Kidney epithelial cell (primary cell): ENCODE data around the gene CFD. TPM values are rescaled to one million over a fixed set of nuclear protein-coding genes. Genes with fewer than 3 reads are reported as not detected.
"Not testable (repeated sequence)": the region's sequence is repeated elsewhere in the genome, so short reads cannot be mapped to it uniquely, and the experiment has no call there.

Source experiments
- DNase-seq: peaks from one replicate; pipeline ENCODE4 v3.0.0-alpha.2; 2010; ENCODE audit warnings: low read depth
- H3K27me3 ChIP-seq: 2 replicates; pipeline ENCODE4 v1.6.0; 2011; ENCODE audit warnings: low read length; ENCODE audit not compliant: control insufficient read depth, insufficient read depth
- H3K36me3 ChIP-seq: 2 replicates; pipeline ENCODE4 v1.5.1; 2011; ENCODE audit warnings: low read length; ENCODE audit not compliant: control insufficient read depth, insufficient read depth
- H3K4me3 ChIP-seq: 2 replicates; pipeline ENCODE4 v1.5.1; 2011; ENCODE audit warnings: low read depth, mild to moderate bottlenecking, control low read depth, low read length
- CTCF ChIP-seq: IDR thresholded peaks from 2 replicates; pipeline ENCODE4 v1.5.1; 2011; ENCODE audit warnings: mild to moderate bottlenecking, moderate library complexity, low read length, control low read depth, inconsistent platforms; ENCODE audit not compliant: insufficient read depth, poor library complexity, severe bottlenecking
- total RNA-seq: library from RNA; depleted of rRNA; stranded (reverse); fragments of >200 nt; gene quantifications from 2 replicates; pipeline ENCODE4 v1.2.3, GENCODE V29; 2015

Gene CFD
- total RNA-seq, 1 donor from 2014 or later = 1.3 TPM

- H3K27me3 ChIP-seq = peaks cover 42% of the 10 kb centered on the region
- no peak for DNase-seq
- H3K36me3 ChIP-seq = no peaks in the 10 kb centered on the region
- no peak within 1 kb of the TSS for H3K4me3 ChIP-seq
- TF ChIP-seq CTCF = no peak
Measured at GRCh38 chr19:852136-853013, 7.1 kb upstream of the CFD start, which contains the start of gene ELANE. Gene ELANE, plus strand, starts transcription at chr19:852303. Its CDS starts 26 bp downstream, at chr19:852329.

GRCh38 chr19:853014-853585, 6.4 kb upstream of the CFD start:
- Histone ChIP-seq H3K36me3 (no peaks in the 10 kb centered on the region), H3K4me3 (no peak overlapping the region), H3K27me3 (peaks cover 35% of the 10 kb centered on the region)
- no peak for DNase-seq
- no peak for TF ChIP-seq CTCF

GRCh38 chr19:853614-854220, 5.7 kb upstream of the CFD start:
- DNase-seq, H3K4me3 ChIP-seq, H3K36me3 ChIP-seq: not testable (repeated sequence)
- peaks cover 31% of the 10 kb centered on the region for H3K27me3 ChIP-seq

GRCh38 chr19:854549-854948, 4.9 kb upstream of the CFD start:
- Histone ChIP-seq H3K27me3 (peaks cover 36% of the 10 kb centered on the region), H3K4me3 (no peak overlapping the region), H3K36me3 (no peaks in the 10 kb centered on the region)
- no peak for TF ChIP-seq CTCF
- no peak for DNase-seq

DNA sequence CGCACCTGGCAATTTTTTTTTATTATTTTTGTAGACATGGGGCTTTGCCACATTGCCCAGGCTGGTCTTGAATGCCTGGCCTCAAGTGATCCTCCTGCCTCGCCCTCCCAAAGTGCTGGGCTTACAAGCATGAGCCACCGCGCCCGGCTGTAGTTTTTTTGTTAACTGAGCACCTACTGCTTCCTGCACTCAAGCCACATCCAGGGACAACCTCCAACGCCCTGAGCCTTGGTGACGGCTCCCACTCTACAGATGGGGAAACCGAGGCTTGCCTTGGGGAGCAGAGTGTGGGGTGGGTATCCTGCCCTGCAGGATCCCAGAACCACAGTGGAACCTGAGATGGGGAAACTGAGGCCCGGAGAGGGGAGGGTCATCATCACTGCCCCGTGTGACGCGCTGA, 4.3 kb upstream of the CFD start:
- DNase-seq = no peak
- Histone ChIP-seq H3K27me3 (peaks cover 36% of the 10 kb centered on the region), H3K36me3 (no peaks in the 10 kb centered on the region), H3K4me3 (no peak overlapping the region)
- TF ChIP-seq CTCF = no peak

DNA sequence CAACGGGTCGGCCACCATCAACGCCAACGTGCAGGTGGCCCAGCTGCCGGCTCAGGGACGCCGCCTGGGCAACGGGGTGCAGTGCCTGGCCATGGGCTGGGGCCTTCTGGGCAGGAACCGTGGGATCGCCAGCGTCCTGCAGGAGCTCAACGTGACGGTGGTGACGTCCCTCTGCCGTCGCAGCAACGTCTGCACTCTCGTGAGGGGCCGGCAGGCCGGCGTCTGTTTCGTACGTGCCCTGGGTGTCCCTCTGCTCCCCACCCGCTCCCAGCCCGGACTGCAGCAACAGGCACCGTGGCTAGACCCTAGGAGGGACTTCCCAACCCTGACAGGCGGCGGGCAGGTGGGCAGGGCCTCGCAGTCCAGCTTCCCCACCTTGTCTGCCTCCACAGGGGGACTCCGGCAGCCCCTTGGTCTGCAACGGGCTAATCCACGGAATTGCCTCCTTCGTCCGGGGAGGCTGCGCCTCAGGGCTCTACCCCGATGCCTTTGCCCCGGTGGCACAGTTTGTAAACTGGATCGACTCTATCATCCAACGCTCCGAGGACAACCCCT, 3.8 kb upstream of the CFD start:
- Histone ChIP-seq H3K36me3 (no peaks in the 10 kb centered on the region), H3K27me3 (peaks cover 38% of the 10 kb centered on the region), H3K4me3 (no peak overlapping the region)
- DNase-seq = no peak
- no peak for TF ChIP-seq CTCF
